Measurements from ENCODE around the gene MX2. TPM values are rescaled to one million over a fixed set of nuclear protein-coding genes. Genes with fewer than 3 reads are reported as not detected.

The MX2 gene
- total RNA-seq, 2 experiments from 2014 or later: 3.5 to 10.4 TPM

- no peak for TF ChIP-seq EZH2phosphoT487 (IDR thresholded peaks at IDR 0.05; ENCODE audit: borderline replicate concordance, low read depth, low read length)
- TF ChIP-seq CTCF (conservative IDR thresholded peaks at IDR 0.05; ENCODE audit: low read length): 0 out of 2 replicates have a peak, but pooled peaks have one; percentile 45
- peak; percentile 71 for DNase-seq (ENCODE audit: low spot score)
- Histone ChIP-seq H3K36me3 (ENCODE audit: insufficient read depth, low read length) (no peaks in the 10 kb centered on the region), H3K27ac (ENCODE audit: low read depth, low read length, poor library complexity, severe bottlenecking) (peak overlapping the region; percentile 93), H3K9me2 (ENCODE audit: insufficient read depth, low read length) (no peaks in the 10 kb centered on the region), H3K9me3 (ENCODE audit: low read length) (no peaks in the 10 kb centered on the region), H3K79me2 (ENCODE audit: insufficient read depth, low read depth, low read length) (peaks cover 3% of the 10 kb centered on the region; the same call in 1 of the 2 replicates), H3K4me3 (ENCODE audit: low read depth, low read length, poor library complexity, severe bottlenecking) (peak overlapping the region; percentile 59), H4K20me1 (ENCODE audit: insufficient read depth, low read length) (no peaks in the 10 kb centered on the region), H3K4me2 (ENCODE audit: low read length) (peak overlapping the region; percentile 86), H3K4me1 (ENCODE audit: insufficient read depth, low read length, poor library complexity, severe bottlenecking) (peaks cover 46% of the 10 kb centered on the region), H2AFZ (ENCODE audit: low read length) (peak overlapping the region; percentile 80)
- intact Hi-C loops (cut with micrococcal nuclease; ENCODE audit: unreplicated experiment): loop anchor here (2.0 to 10.0 kb wide), 3 partner anchors 61 to 555 kb away; no protein-coding TSS in a partner anchor
- no TSS peak for BruUV-seq (replicated peaks)
- ChIA-PET POLR2A (interaction anchor here (0.7 to 3.8 kb wide), 4 partner anchors 9 to 85 kb away, joined by 3 to 17 read pairs (median 6); no protein-coding TSS in a partner anchor), CTCF (ENCODE audit: unreplicated experiment) (interaction anchor here (0.6 to 1.3 kb wide), 7 partner anchors 9 to 86 kb away, joined by 3 to 5 read pairs (median 4); no protein-coding TSS in a partner anchor)
Measured at GRCh38 chr21:41369105-41369919, 7.5 kb downstream of the MX2 start.

- Histone ChIP-seq H3K36me3 (ENCODE audit: insufficient read depth, low read length) (no peaks in the 10 kb centered on the region), H3K9me3 (ENCODE audit: low read length) (no peaks in the 10 kb centered on the region), H4K20me1 (ENCODE audit: insufficient read depth, low read length) (no peaks in the 10 kb centered on the region), H3K4me2 (ENCODE audit: low read length) (peak overlapping the region; percentile 86), H3K79me2 (ENCODE audit: insufficient read depth, low read depth, low read length) (peaks cover 3% of the 10 kb centered on the region; the same call in 1 of the 2 replicates), H3K27ac (ENCODE audit: low read depth, low read length, poor library complexity, severe bottlenecking) (no peak overlapping the region), H3K9me2 (ENCODE audit: insufficient read depth, low read length) (no peaks in the 10 kb centered on the region), H3K4me1 (ENCODE audit: insufficient read depth, low read length, poor library complexity, severe bottlenecking) (peaks cover 46% of the 10 kb centered on the region), H3K4me3 (ENCODE audit: low read depth, low read length, poor library complexity, severe bottlenecking) (peak overlapping the region; percentile 26), H2AFZ (ENCODE audit: low read length) (no peak overlapping the region)
- intact Hi-C loops (cut with micrococcal nuclease; ENCODE audit: unreplicated experiment): loop anchor here (2.0 to 10.0 kb wide), 3 partner anchors 61 to 555 kb away; no protein-coding TSS in a partner anchor
- ChIA-PET POLR2A (interaction anchor here (1.5 kb wide), 1 partner anchor 9 kb away, joined by 3 read pairs; no protein-coding TSS in a partner anchor), CTCF (ENCODE audit: unreplicated experiment) (interaction anchor here (1.0 to 1.2 kb wide), 2 partner anchors 8 to 47 kb away, joined by 3 to 4 read pairs; no protein-coding TSS in a partner anchor)
- DNase-seq (ENCODE audit: low spot score): no peak
- BruUV-seq (replicated peaks): no TSS peak
- TF ChIP-seq EZH2phosphoT487 (IDR thresholded peaks at IDR 0.05; ENCODE audit: borderline replicate concordance, low read depth, low read length) (no peak), CTCF (conservative IDR thresholded peaks at IDR 0.05; ENCODE audit: low read length) (no peak)
Measured at GRCh38 chr21:41369920-41370839, 8.4 kb downstream of the MX2 start.
